HS-27A (cell line): ENCODE measurements around the gene SAMSN1.

ENCODE experiments used
- DNase-seq: peaks from one replicate; pipeline ENCODE4 v3.0.0-alpha.2; 2012; ENCODE audit warnings: low read depth, missing footprints

The SAMSN1 gene

GRCh38 chr21:14545906-14546480 lies at the start of gene SAMSN1:
Gene SAMSN1 (minus strand): TSS chr21:14546315. CDS start chr21:14546261, 54 bp downstream.
- no peak for DNase-seq

DNA sequence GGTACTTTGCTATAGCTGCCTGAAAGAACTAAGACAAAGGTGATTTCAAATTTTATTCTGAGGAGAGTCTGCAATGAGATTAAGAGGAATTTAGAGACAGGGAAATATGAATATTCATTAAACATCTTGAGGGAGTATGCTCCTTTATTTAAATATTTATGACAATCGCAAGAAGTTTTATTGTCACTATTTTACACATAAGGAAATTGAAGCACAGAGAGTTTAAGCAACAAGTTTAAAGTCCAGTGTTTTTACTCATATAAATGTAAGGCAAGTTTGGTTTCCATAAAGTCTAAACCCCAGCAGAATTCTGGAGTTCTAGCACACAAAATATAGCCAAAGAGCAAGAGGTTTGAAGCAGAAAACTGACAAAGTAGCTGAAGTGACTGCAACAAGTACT lies 49.3 kb upstream of the SAMSN1 start:
- no peak for DNase-seq

DNA sequence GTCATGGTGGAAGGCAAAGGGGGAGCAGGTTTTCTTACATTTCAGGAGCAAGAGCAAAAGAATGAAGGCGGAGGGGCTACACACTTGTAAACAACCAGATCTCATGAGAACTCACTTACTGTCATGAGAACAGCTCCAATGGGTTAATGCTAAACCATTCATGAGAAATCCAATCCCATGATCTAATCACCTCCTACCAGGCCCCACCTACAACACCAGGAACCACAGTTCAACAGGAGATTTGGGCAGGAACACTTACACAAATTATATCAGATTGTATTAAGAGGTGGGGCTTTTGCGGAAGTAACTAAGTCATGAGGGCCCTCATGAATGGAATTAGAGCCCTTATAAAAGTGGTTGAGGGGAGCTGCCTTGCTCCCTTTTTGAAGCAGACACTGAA lies 48.9 kb upstream of the SAMSN1 start:
- DNase-seq = no peak

GRCh38 chr21:14593230-14593629 lies 47.1 kb upstream of the SAMSN1 start:
- DNase-seq = no peak

- DNase-seq = no peak
Observed at GRCh38 chr21:14592296-14593000, 46.3 kb upstream of the SAMSN1 start.

- DNase-seq = no peak
Observed at GRCh38 chr21:14591882-14592281, 45.8 kb upstream of the SAMSN1 start.

DNA sequence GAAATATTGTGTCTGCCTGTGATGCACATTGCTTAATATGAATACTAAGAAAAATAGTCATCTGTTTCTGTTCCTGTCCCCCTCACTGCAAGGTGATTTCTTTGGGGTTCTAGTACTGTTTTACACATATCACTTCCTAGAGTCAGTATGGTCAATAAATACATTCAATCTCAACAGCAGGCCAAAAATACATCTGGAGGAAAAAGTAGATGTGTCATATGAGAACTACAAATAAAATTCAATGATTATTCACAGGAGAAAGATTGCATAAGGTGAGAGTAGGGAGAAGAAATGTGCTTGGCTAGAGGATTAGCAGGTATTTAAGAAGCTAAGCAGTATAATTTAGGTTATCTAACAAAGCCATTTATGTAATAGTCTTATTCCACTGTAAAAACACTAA lies 45.3 kb upstream of the SAMSN1 start:
- no peak for DNase-seq

GRCh38 chr21:14589855-14590563 lies 43.9 kb upstream of the SAMSN1 start:
- no peak for DNase-seq

DNA sequence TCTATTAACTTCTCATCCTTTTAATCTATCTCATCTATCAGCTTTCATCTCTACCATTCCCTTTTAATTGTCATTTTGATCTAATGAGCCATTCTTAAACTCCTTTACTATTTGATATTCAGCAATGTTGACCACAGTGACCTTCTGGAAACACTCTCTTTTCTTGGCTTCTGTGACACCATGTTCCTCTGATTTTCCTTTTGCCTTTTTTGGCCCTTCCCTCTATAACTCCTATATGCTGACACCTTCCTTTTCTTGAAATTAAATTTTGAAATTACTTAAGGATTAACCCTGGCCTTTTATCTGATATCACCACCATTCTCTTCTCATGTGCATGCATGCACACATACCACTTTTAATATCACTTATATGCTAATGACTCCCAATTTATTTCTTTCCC lies 41.2 kb upstream of the SAMSN1 start:
- no peak for DNase-seq

GRCh38 chr21:14585122-14585521 lies 39.0 kb upstream of the SAMSN1 start:
- DNase-seq = no peak

- no peak for DNase-seq
Observed at GRCh38 chr21:14584357-14585095, 38.4 kb upstream of the SAMSN1 start.

- DNase-seq = no peak
Observed at GRCh38 chr21:14583629-14584255, 37.6 kb upstream of the SAMSN1 start.

DNA sequence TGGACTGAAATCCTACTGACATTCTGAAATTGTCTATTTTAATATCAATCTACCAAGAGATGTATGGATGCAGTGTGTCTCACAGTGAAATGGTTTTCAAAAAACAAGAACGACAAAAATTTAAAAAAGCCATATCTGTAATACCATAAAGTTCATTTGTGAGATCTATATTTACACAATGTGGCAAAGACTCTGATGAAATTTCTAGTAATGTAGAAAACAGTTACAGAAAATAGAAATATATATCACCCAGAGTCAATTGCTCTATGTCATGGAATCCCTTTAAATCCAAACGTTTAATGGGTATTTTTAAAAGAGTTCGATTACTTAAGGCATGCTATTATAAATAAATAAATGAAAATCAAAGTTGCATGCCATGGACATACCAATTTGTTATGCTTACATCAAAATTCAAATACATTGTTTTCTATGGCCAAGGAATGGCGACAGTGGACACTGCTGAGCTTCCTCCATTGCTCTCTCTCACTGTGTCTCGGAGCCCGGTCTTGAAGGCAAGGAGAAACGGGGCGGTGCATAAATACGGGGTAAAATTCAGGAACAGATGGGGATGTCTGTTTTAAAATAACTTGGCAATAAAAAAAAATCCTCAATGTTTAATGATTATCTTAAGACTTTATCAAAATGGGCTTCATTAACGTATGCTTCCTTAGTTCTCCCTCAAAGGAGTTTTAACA lies 37.0 kb upstream of the SAMSN1 start:
- DNase-seq = no peak

DNA sequence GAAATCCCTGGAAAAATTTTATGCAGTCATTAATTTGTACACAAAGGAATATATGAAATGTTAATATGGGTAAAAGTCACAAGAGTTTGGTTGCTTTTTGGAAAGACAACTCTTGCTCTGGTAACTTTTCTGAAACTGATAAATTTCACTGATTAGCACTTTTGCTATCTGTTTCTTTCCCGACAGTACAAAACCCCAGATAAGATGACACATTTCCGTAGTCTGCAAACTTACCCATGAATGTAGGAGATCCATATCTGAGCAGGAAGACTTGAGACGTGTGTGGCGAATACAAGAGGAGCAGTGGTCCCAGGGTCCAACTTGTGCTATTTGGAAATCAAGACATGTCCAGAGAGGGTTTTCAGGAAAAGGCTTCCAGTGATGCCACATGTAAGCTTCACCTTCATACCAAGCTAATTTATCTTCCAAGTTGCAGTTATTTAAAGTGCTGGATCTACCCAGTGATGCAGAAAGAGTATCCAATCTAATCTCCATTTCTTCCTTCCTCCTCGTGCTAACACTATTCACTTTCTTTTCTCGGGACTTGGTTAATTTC lies 35.9 kb upstream of the SAMSN1 start:
- DNase-seq = no peak

- no peak for DNase-seq
Observed at GRCh38 chr21:14573244-14573643, 27.1 kb upstream of the SAMSN1 start.

DNA sequence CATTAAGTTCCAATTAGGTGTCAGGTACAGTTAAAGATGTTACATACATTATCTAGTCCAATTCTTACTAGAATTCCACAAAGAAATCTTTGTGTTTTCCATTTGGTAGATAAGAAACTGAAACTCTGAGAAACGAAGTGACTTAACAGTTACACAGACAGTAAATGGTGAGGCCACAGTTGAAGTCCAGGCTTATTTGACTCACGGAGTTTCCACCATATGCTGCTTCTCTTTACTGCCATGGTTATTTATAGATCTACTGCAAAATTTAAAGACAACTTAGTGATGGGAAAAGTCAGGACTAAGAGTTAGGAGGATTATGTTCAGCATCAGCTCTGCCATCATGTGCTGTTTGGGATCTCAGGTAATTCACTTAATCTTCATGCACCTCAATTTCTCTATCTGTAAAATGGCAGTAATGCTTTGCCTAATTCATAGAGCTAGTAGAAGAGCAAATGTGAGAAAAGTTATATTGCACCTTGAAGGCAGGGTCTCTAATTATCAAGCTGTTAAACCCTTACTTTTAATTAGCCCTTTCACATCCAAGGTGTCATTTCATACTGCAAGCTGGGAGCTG lies 26.2 kb upstream of the SAMSN1 start:
- no peak for DNase-seq

GRCh38 chr21:14569868-14570267 lies 23.8 kb upstream of the SAMSN1 start:
- DNase-seq = no peak

DNA sequence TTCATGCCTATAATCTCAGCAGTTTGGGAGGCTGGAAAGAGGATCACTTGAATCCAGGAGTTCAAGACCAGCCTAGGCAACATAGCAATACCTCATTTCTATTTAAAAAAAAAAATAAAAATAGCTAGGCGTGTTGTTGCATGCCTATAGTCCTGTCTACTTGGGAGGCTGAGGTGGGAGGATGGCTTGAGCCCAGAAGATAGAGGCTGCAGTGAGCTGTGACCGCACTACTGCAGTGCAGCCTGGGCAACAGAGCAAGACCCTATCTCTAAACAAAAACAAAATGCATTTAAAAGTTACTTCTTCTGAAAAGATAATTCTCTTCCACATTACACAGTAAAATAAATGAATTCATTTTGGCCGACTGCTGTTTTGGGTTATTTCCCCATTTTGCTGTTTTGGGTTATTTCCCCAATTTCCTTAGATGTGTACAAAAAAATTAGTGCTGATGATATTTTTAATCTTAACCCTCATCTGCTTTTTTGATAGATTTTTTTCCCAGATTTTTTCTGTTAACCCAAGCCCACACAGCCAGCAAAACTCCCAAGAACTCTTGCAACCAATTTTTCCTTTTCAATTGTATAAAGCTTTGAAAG lies 23.0 kb upstream of the SAMSN1 start:
- DNase-seq = no peak

DNA sequence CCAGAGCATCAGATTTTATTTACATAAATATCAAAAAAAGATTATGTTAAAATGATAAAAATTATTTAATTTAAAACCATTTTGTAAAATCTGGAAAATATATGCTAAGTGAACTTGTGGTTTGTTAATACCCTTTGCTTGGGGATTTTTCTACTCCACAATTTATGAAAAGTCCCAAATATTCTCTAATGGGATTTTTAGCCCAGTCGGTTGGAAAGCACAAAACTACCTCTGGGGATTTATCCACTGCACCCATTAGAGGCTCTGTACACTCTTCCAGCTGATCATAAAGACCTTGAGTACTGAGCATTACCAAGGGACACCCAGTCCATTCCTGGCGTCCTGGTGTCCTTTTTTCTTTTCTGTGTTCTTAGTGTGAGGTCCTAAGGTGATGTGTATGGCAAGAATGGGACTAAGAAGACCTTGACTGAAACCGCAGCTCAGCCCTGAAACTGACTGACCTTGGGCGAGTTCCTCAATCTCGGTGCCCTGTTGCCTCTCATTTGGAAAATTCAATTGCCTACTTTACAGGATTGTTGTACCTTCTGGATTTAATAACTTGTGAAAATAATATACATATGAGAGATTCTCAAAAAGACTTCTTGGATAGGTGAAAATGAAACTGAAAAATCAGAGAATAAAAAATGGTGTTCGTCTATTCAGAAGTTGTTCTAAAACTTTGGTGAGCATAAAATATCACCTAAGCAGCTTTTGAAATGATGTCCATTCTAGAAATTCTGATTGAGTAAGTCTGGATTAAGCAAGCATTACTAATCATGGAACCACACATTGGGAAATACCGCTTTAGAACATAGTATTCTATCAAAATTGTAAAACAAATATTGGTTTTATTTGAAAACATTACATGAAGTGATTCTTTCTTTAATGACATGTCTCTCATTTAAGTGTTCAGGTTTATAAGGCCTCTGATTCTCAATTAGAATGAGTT lies 21.5 kb upstream of the SAMSN1 start:
- no peak for DNase-seq
